GM21390 (cell line): Measurements from ENCODE around the gene BTBD9.
A peak's percentile ranks its signal among the peaks of the same experiment; 100 is the strongest.

Experiments used
- ATAC-seq: cut with Tn5 transposase; IDR thresholded peaks from one replicate; pipeline ENCODE4 v1.9.1; 2021; ENCODE audit not compliant: unreplicated experiment

Gene BTBD9

DNA sequence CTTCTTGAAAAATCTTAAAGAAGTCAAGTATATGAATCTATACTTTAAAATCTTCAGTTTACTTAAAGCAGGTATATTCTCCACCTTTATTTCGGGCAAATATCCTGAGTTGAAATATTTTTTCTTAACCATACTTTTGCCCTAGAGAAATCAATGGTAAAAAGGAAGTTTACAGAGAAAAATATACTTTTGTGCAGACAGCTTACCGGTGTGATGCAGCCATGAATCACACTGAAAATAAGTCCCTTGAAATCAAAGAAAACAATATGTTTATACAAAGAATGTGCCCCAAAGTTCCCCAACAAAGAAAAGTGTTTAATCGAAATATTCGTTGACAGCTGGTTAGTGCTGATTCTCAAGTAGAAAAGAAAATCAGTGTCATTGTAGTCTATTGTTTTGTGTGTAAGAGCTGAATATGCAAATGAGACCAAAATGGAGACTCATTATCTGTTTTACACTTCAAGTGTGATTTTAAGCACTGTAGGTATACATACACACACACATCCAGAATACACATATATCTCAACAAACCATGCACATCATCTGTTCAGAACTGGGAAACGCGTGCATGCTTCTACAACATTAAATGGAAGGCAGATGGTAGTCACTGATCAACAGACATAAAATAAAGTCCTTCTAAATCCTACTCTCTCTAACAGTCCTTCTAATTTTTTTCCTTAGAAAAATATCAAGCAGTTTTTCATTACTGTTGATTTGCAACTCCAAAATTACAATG is 73.3 kb downstream of the BTBD9 start:
- ATAC-seq, result no peak

DNA sequence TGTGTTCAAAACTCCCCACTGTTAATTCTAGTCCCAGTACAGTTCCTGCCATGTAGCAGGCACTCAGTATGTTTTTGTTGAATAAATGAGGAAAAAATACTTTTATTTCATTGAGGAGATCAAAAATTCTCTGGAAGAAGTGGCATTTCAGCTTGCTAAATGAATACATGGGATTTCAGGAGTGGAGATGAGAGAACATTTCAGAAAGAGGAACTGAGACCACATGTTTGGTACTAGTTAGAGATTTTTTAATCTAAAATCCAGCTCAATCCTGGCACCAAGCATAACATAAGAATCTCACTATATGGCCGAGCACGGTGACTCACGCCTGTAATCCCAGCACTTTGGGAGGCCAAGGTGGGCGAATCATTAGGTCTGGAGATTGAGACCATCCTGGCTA is 75.4 kb downstream of the BTBD9 start:
- ATAC-seq, result no peak

DNA sequence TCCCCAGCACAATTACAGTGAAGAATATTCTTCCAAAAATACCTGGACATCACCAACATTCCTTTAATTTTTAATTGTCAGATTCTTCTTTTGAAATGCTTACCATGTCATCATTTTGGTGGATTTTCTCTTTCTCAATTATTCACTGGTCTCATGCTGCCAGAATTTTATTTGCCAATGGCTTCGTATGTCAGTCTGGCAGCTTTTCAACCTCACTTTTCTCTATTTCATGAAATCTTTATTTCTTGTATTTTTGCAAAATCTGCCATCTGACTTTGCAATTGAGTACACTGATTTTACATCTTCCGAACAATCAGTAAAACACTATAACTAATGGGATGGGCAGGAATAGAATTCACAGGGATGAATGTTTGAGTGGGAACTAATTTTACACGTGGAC is 84.1 kb downstream of the BTBD9 start:
- no peak for ATAC-seq

DNA sequence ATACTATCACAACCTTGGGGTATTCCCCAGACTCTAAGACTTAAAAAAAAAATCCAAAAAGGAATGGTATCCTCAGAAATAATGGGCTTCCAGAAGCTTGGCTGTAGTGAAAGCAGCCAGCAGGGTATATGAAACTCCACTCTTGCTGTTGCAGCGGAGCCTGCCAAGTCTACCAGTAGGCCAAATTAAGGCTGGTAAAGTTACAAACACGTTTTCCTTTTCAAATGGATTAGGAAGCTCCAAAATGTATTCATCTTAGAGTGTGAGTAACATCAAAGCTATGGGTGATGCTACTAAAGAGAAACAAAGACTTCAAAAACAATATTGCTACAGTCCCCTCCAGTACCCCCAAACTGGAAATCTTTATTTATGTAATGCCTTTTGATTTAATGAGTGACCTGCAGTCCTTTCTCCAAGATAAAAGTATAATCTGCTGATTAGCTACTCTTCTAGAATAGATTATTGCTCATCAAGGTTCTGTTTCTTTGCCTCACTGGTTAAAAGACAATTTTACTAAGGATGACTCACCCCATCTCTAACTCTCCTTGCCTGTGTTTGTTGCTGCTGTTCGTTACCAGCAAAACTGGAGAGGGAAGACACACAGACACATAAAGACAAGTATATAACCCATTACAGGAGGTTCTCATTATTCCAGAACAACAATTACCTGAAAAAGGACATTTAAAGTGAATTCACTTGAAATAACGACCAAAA is 84.9 kb downstream of the BTBD9 start:
- no peak for ATAC-seq

DNA sequence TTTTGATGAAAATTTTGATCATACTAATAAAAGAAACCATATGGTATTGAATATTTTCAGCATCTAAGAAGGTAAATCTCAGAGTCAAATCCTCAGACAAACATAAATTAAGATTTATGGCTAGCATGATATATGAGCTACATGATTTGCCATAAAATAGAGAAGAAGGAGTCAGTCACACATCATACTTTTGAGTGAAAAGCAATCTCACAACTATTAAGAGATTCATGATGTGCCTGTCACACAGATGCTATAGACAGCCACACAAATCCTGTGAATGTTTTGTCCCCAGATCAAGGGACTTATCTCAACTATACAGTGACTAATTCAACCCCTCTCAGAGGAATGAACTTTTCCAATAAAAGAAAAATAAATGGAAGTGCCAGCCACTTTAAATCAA is 85.7 kb downstream of the BTBD9 start:
- ATAC-seq, result no peak

DNA sequence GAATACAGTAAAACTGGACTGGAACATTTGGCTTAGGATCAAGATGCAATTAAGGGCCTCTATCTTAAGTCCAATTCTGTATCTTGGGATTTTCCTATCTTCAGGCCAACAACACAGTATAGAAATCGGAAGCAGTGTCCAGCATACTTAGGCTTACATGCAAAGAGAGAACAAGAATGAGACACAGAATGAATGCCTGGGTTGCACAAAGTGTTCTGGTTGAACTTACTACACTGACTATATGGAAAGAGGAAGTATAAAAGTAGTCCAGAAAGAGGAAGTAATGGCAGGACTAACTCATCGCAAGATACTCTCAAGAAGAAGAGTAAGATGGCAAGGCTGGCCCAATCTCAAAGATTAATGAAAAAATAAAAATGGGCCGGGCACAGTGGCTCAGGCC is 87.6 kb downstream of the BTBD9 start:
- ATAC-seq, result peak; percentile 76

DNA sequence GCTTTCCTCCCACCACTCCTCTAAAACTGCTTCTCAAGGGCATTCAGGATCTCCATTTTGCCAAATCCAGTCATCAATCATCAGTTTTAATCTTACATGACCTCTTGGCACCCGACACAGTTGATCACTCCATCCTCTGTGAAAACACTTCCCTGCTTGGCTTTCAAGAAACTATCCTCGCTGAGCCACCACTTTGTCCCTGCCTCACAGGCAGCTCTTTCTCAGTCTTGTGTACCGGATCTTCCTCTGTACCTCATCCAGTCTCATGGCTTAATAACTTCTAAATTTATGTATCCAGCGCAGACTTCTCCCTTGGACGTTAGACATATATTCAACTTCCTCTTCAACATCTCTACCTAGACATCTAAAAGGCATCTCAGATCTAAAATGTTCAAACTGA is 89.9 kb downstream of the BTBD9 start:
- ATAC-seq, result no peak

DNA sequence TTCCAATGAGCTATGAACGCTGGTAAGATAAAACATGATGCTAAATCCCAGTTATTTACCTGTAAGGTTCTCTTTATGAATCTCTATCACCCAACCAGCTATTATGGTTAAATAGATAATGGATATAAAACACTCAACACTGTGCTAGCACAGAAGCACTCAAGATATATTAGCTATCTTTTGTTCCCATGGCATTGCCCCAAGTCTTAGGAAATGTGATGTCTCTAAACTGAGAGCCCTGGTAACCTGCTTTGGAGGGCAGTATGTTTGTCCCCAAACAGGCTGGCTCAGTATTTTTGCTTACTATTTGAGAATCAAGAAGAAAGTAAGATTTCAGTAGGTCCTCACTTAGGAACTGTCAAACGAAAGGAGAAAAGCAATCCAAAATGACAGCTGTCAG is 90.5 kb downstream of the BTBD9 start:
- ATAC-seq, result no peak

DNA sequence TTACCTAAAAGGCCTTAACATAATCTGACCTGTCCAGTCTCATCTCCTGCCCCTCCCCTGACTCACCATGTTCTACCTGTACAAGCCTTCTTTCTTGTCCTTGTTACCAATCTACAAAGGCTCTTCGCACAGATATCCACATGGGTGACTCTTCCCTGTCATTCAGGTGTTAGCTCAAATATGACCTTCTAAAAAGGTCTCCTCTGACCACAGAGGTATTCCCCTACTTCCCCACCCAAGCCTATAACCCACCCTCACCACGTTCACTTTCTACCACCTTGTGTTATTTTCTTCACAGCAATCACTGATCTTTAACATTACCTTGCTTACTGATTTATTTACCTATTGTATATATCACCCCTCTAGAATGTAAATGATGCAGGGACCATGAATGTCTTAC is 96.7 kb downstream of the BTBD9 start:
- ATAC-seq, result no peak

DNA sequence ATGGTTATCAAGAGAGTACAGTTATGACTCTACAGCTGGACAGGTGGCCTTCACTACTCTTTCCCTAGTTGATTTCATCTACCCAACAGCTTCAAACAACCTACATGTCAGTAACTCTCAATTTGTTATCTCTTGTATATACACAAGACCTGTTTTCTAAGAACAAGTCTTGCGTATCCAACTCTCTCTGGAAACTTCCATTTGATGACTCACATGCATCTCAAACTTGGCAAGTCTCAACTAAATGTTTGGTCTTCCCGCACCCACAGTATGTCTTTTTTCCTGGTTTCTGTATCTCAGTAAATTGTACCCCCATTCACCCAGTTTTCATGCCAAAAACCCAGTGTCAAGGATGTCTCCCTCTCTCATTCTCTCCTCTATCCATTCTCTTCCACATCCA is 97.7 kb downstream of the BTBD9 start:
- no peak for ATAC-seq

DNA sequence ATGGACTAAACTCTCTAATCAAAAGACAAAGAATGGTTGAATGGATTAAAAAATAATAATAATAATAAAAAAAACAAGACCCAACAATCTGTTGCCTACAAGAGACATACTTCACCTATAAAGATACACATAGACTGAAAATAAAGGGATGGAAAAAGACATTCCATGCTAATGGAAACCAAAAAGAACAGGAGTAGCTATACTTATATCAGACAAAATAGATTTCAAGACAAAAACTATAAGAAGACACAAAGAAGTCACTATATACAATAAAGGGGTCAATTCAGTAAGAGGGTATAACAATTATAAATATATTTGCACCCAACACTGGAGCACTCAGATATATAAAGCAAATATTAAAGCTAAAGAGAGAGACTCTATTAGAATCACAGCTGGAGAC is 106.7 kb downstream of the BTBD9 start:
- no peak for ATAC-seq

DNA sequence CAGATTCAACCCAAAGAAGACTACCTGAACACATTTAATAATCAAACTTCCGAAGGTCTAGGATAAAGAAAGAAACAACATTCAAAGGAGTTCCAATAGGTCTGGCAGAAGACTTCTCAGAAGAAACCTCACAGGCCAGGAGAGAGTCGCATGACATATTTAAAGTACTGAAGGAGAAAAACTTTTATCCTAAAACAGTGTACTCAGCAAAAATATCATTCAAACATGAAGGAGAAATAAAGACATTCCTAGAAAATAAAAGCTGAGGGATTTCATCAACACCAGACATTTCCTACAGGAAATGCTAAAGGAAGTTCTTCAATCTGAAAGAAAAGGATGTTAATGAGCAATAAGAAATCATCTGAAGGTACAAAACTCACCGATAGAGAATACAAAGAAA is 108.6 kb downstream of the BTBD9 start:
- no peak for ATAC-seq

DNA sequence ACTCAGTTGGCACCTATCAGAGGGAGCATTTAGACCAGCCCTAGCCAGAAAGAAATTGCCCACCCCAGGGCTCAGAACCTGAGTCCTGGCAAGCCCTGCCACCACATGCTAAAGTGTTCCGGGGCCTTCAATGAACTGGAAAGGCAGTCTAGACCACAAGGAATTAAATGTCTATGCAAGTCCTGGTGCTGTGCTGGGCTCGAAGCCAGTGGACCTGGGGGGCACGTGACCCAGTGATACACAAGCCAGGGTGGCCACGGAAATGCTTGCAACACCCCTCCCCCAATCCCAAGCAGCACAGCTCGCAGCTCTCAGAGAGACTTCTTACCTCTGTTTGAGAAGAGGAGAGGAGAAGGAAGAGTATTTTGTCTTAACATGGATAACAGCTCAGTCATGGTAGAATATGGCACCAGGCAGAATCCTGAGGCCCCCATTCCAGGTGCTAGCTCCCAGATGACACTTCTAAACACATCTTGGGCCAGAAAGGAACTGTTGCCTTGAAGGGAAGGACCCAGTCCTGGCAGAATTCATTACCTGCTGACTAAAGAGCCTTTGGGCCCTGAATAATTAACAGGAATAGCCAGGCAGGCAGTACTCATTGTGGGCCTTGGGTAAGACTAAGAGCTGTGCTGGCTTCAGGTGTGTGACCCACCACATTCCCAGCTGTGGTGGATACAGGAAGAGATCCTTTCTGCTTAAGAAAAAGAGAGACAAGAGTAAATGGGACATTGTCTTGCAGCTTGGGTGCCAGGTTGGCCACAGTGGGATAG is 111.3 kb downstream of the BTBD9 start:
- no peak for ATAC-seq

DNA sequence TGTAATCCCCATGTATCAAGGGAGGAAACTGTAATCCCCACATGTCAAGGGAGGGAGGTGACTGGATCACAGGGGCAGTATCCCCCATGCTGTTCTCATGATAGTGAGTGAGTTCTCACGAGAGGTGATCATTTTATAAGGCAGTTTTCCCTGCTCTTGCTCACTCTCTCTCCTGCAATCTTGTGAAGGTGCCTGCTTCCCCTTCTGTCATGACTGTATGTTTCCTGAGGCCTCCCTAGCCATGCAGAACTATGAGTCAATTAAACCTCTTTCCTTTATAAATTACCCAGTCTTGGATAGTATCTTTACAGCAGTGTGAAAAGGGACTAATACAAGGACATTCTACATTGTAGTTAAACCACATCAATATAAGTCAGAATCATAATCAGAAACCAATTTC is 112.4 kb downstream of the BTBD9 start:
- no peak for ATAC-seq

DNA sequence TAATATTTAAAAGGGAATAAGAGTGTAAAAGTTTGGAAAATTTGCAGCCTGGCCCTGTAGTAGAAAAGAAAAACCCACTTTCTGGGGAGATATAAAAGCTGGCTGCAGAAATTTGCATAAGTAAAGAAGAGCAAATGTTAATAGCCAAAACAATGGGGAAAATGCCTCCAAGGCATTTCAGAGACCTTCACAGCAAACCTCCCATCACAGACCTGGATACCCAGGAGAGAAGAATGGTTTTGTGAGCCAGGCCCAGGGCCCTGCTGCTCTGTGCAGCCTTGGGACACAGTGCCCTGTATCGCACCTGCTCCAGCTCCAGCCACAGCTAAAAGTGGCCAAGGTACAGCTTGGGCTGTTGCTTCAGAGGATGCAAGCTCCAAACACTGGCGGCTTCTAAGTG is 113.8 kb downstream of the BTBD9 start:
- no peak for ATAC-seq

DNA sequence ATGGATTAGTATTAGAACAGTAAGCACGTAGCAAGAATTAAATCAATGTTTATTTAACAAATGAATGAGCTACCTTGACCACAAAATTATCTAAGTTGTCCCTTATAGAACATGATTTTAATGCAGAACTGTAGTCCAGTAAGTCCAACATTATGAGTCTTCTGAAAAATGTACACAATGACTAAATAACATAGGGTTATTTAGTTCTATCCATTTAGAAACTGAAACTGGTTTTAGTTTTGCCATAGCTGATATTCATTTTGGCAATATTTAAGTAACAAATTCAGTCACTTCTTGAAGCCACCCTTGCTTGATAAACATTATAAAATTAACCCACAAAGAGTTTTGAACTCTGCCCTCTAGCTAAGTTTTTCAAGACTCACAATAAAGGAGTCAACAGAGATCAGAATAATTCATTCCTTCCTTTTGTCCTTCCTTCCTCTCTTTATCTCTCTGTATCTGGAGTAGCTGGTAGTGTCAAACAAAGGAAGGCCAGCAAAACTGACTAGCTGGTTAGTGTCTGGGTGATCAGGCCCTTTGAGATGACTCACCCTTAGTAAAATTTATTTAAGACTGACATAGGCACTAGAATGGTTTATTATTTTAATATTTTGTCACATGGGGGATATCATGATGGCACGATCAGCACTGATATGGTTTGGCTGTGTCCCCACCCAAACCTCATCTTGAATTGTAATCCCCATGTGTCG is 115.1 kb downstream of the BTBD9 start:
- no peak for ATAC-seq

DNA sequence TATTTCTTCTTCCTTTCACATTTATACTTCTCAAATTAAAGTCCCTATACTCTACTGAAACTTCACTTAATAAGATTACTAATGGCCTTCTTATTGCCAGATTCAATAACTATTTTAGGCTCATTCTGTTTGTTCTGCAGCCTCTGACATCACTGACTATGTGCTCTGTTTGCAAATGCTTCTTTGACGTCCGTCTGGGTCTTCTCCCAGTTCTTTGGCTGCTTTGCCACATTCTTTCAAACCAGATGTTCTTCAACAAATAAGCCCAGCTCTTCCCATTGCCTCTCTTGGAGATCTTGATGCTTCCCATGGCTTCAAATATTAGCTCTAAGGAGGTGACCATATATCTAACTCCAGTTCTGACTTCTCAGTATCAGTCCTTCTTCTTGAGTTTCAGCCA is 117.4 kb downstream of the BTBD9 start:
- no peak for ATAC-seq

DNA sequence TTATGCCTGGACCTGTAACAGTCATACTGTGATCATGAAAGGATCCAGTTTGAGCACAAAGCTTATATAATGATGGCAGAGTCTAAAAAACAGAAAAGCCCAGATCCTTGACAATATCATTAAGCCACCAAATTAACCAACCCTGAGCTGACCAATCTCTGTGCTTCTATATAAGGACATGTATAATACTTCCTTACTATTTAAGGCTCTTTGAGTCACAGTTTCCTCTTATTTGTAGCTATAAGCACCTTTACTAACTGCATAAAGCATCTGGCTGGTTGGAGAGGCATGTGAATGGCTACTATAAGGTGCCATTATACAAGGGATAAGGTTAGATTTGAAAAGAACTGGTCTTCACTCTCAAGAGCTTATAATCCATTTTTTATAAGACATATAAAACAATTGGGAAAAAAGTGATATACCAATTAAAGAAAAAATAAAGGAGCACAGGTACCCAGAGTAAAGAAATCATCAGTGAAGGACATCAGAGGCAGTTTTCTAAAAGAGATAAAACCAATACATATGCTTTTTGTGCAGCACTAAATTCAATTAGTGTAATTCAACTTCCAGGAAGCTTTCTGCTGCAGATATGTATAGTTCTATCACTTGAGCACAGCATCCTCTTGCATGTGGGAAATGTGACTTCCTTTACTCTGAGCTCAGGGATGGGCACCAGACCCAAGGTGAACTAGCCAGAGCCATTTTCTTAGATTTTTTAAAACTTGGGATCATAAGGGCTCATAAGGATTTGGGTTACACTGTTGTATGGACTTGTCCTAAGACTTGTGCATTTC is 121.0 kb downstream of the BTBD9 start:
- no peak for ATAC-seq

DNA sequence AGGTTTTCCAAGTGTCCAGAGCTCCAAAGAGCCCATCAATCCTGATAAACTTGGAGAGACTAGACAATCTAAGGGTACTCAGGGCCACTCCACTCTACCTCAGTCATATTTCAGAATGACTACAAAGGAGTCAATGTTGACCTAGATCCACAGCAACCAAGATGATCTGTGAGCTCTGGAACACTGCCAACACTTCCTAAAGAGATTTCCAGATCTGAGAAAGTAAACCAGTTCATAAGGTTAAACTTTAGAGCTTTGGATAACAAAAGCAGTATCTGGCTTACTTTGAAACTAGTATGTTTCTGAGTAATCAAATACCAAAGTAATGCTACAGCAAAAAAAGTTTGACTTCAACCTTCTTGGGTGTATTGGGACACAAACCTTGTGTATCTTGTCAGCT is 122.7 kb downstream of the BTBD9 start:
- no peak for ATAC-seq

DNA sequence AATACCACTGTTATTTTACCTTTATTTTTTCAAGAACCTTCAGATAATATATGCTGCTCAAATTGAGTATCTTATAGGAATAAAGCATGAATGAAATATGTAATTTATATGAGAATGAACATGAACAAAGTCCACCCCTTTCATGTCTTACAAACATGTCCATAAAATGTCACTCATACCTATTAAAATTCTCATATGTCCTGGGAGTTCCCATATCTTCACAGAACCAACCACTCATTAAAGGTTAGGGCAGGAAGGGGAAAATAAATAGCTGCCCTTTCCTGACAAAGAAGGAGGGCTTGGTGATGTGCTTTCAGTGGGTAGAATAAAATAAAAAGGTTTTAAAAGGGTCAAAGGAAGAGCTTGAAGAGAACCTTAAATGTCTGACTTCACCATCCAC is 125.3 kb downstream of the BTBD9 start:
- ATAC-seq, result no peak

DNA sequence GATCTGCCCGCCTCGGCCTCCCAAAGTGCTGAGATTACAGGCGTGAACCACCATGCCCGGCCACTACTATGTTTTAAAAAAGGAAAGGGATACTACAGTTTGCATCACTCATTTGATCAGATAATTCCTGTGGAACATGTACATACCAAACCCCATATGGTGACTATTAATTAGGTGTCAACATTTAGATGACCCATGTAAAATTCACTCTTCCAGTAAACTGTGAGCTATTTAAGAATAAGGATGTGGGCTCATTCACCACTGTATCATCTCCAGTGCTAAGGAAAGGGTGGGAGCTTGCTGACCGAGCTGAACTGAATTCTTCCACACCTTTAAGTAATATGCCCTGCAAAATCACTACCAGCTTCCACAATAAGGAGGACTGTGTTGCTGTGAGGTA is 127.5 kb downstream of the BTBD9 start:
- no peak for ATAC-seq
